DND-41 (cell line): ENCODE measurements around the gene RTP1.
"Not testable (repeated sequence)": the region's sequence is repeated elsewhere in the genome, so short reads cannot be mapped to it uniquely, and the experiment has no call there.

Experiments
- ATAC-seq: fragments of 200-7000 bp; cut with Tn5 transposase; 3 replicates; pipeline ENCODE4 v1.9.1; 2021; ENCODE audit warnings: low read depth; ENCODE audit not compliant: insufficient read depth
- DNase-seq: peaks from one replicate; pipeline ENCODE4 v3.0.0-alpha.2; 2020
- H2AFZ ChIP-seq: 2 replicates; pipeline ENCODE4 v1.6.0; 2012; ENCODE audit warnings: low read depth, low read length
- H3K27ac ChIP-seq: 2 replicates; pipeline ENCODE4 v1.5.1; 2012; ENCODE audit warnings: low read length, inconsistent platforms
- H3K27me3 ChIP-seq: fragments of 200-600 bp; sonication (generic); 2 replicates; pipeline ENCODE4 v1.6.0; 2012; ENCODE audit warnings: low read length, mild to moderate bottlenecking, inconsistent platforms; ENCODE audit not compliant: insufficient read depth, poor library complexity
- H3K36me3 ChIP-seq: 2 replicates; pipeline ENCODE4 v1.5.1; 2012; ENCODE audit warnings: low read length, inconsistent platforms; ENCODE audit not compliant: insufficient read depth
- H3K4me1 ChIP-seq: 2 replicates; pipeline ENCODE4 v1.5.1; 2012; ENCODE audit warnings: mild to moderate bottlenecking, low read length; ENCODE audit not compliant: insufficient read depth
- H3K4me2 ChIP-seq: 2 replicates; pipeline ENCODE4 v1.6.0; 2012; ENCODE audit warnings: mild to moderate bottlenecking, moderate library complexity, low read length, inconsistent platforms; ENCODE audit not compliant: insufficient read depth
- H3K4me3 ChIP-seq, 2 experiments: fragments of 200-600 bp in 1 of 2; shearing (Covaris generic) in 1 of 2; 2 replicates each; pipeline ENCODE4 v1.5.1; 2012 to 2016; ENCODE audit warnings: inconsistent platforms in 2 of 2, low read length in 2 of 2, mild to moderate bottlenecking in 2 of 2, low read depth in 1 of 2, moderate library complexity in 1 of 2
- H3K79me2 ChIP-seq: 2 replicates; pipeline ENCODE4 v1.6.0; 2012; ENCODE audit warnings: low read length, inconsistent platforms; ENCODE audit not compliant: insufficient read depth
- H3K9ac ChIP-seq: 2 replicates; pipeline ENCODE4 v1.6.0; 2012; ENCODE audit warnings: low read depth, mild to moderate bottlenecking, inconsistent platforms, low read length, moderate library complexity
- H3K9me3 ChIP-seq: 2 replicates; pipeline ENCODE4 v1.5.1; 2012; ENCODE audit warnings: low read length, moderate library complexity, mild to moderate bottlenecking, inconsistent platforms; ENCODE audit not compliant: insufficient read depth, severe bottlenecking
- H4K20me1 ChIP-seq: 2 replicates; pipeline ENCODE4 v1.6.0; 2012; ENCODE audit warnings: low read length; ENCODE audit not compliant: insufficient read depth
- EZH2 ChIP-seq: IDR thresholded peaks from 3 replicates; pipeline ENCODE4 v1.6.1; 2012; ENCODE audit warnings: borderline replicate concordance, low read depth, mild to moderate bottlenecking, moderate library complexity, low read length, inconsistent platforms; ENCODE audit not compliant: severe bottlenecking
- TF ChIP-seq, protein P1 (sequence below): IDR thresholded peaks from 2 replicates; pipeline ENCODE4 v1.5.1; 2012; ENCODE audit warnings: borderline replicate concordance, low read length, moderate library complexity, mild to moderate bottlenecking; ENCODE audit not compliant: poor library complexity, severe bottlenecking; ENCODE audit errors: extremely low read depth

Gene RTP1

DNA sequence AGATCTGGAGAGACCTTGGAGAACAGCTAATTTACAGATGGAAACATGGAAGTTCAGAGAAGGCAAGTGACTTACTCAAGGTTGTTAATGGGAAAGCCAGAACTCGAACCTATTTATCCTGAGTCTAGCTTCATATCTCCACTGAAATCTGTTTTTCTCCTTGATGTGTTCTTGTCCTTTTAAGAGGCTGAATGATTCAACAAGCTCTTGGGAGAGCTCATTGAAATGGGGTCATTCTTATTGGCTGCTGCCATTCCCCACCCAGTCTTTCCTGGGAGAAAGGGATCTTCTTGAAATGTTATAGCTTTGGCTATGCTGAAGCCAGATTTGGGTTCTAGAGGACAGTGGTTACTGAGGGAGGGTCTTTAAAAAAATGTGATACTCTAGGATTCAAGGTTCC lies 41.0 kb downstream of the RTP1 start:
- Histone ChIP-seq H3K36me3 (no peaks in the 10 kb centered on the region), H3K4me2 (no peak overlapping the region), H4K20me1 (no peaks in the 10 kb centered on the region), H3K9ac (no peak overlapping the region), H2AFZ (no peak overlapping the region), H3K27me3 (peaks cover 5% of the 10 kb centered on the region), H3K27ac (no peak overlapping the region), H3K79me2 (no peaks in the 10 kb centered on the region), H3K9me3 (no peaks in the 10 kb centered on the region), H3K4me3 (no peak overlapping the region), H3K4me1 (no peaks in the 10 kb centered on the region)
- ATAC-seq (no peak), DNase-seq (no peak)
- TF ChIP-seq, protein P1, sequence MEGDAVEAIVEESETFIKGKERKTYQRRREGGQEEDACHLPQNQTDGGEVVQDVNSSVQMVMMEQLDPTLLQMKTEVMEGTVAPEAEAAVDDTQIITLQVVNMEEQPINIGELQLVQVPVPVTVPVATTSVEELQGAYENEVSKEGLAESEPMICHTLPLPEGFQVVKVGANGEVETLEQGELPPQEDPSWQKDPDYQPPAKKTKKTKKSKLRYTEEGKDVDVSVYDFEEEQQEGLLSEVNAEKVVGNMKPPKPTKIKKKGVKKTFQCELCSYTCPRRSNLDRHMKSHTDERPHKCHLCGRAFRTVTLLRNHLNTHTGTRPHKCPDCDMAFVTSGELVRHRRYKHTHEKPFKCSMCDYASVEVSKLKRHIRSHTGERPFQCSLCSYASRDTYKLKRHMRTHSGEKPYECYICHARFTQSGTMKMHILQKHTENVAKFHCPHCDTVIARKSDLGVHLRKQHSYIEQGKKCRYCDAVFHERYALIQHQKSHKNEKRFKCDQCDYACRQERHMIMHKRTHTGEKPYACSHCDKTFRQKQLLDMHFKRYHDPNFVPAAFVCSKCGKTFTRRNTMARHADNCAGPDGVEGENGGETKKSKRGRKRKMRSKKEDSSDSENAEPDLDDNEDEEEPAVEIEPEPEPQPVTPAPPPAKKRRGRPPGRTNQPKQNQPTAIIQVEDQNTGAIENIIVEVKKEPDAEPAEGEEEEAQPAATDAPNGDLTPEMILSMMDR, result no peak
- no peak for TF ChIP-seq EZH2

DNA sequence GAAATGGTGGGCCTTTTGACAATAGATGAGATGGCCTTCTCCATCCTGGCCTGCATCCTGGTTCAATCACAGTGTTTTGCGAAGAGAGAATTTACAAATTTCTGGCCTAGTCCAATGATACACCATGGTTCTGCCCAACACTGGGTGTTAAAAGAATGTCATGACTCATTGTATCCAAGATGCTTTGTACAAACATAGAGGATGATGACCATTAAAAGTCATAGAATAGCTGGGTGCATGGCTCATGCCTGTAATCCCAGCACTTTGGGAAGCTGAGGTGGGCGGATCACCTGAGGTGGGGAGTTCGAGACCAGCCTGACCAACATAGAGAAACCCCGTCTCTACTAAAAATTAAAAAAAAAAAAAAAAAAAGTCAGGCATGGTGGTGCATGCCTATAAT lies 41.5 kb downstream of the RTP1 start:
- peaks cover 11% of the 10 kb centered on the region for H3K27me3 ChIP-seq
- not testable (repeated sequence) for H3K9me3 ChIP-seq, H3K4me2 ChIP-seq, H3K4me3 ChIP-seq, H3K36me3 ChIP-seq, H3K79me2 ChIP-seq, ATAC-seq, H4K20me1 ChIP-seq, H3K9ac ChIP-seq, H2AFZ ChIP-seq, H3K4me1 ChIP-seq, DNase-seq, H3K27ac ChIP-seq

DNA sequence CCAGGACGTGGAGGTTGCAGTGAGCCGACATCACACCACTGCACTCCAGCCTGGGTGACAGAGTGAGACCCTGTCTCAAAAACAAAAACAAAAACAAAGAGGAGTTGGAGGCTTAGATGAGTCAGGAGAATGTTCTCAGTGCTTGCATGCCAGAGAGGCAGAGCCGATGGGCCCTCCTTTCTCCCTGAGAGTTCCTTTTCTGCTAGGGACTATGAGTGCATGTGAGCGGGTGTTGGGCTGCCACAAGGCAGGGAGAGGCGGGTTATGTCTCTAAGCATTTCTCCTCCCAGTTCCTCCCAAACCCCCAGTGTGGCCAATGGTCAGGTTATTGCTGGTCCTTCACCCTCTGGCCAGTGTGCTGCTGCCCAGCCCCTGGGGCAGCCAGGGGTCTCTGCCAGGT lies 45.1 kb downstream of the RTP1 start:
- Histone ChIP-seq H3K4me1 (no peaks in the 10 kb centered on the region), H3K9ac (no peak overlapping the region), H3K27me3 (peaks cover 12% of the 10 kb centered on the region), H3K27ac (no peak overlapping the region), H3K4me2 (no peak overlapping the region), H3K4me3 (no peak overlapping the region), H2AFZ (no peak overlapping the region), H3K79me2 (no peaks in the 10 kb centered on the region), H3K9me3 (no peaks in the 10 kb centered on the region), H4K20me1 (no peaks in the 10 kb centered on the region), H3K36me3 (no peaks in the 10 kb centered on the region)
- DNase-seq, result no peak
- TF ChIP-seq, protein P1, result no peak
- no peak for TF ChIP-seq EZH2
- no peak for ATAC-seq

DNA sequence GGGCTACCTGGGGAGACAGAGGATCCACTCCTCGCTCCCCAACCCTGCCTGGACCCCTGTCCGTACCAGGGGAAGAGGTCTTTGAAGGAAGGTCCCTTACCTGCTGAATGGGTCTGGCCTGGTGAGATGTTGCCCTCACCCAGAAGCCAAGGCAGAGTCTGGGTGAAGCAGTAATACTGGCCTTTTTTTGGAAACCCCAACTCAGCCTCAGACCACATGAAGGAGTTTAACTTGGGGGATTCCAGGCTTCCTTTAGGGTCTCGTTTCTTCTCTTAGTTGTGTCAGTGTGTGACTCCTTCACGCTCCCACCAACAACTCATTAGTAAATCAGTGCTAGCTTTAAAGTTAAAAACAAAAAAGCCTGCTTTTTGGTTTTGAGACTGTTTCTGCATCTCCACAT lies 45.6 kb downstream of the RTP1 start:
- Histone ChIP-seq H2AFZ (no peak overlapping the region), H3K9me3 (no peaks in the 10 kb centered on the region), H3K4me2 (no peak overlapping the region), H3K27me3 (peaks cover 12% of the 10 kb centered on the region), H3K4me3 (no peak overlapping the region), H3K27ac (no peak overlapping the region), H3K4me1 (no peaks in the 10 kb centered on the region), H4K20me1 (no peaks in the 10 kb centered on the region), H3K36me3 (no peaks in the 10 kb centered on the region), H3K79me2 (no peaks in the 10 kb centered on the region), H3K9ac (no peak overlapping the region)
- TF ChIP-seq, protein P1, result no peak
- TF ChIP-seq EZH2, result no peak
- DNase-seq (no peak), ATAC-seq (no peak)
